ENCODE measurements around the gene SOX6. TPM values are rescaled to one million over a fixed set of nuclear protein-coding genes. Genes with fewer than 3 reads are reported as not detected.

SOX6 gene
- total and polyA plus RNA-seq, 2 experiments from 2014 or later, result 0.03 to 0.66 TPM

DNA sequence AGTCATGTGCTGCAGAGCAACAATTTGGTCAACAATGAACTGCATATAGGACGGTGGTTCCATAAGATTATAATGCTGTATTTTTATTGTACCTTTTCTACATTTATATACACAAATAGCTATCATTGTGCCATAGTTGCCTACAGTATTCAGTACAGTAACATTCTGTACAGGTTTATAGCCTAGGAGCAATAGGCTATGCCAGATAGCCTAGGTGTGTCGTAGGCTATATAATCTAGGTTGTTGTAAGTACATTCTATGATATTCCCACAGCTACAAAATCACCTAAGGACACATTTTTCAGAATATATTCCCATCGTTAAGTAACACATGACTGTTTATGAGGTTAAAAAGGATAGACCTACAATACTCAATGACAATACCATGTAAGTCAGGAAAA lies 423.9 kb downstream of the SOX6 start (continued):
- TF ChIP-seq, protein P1, sequence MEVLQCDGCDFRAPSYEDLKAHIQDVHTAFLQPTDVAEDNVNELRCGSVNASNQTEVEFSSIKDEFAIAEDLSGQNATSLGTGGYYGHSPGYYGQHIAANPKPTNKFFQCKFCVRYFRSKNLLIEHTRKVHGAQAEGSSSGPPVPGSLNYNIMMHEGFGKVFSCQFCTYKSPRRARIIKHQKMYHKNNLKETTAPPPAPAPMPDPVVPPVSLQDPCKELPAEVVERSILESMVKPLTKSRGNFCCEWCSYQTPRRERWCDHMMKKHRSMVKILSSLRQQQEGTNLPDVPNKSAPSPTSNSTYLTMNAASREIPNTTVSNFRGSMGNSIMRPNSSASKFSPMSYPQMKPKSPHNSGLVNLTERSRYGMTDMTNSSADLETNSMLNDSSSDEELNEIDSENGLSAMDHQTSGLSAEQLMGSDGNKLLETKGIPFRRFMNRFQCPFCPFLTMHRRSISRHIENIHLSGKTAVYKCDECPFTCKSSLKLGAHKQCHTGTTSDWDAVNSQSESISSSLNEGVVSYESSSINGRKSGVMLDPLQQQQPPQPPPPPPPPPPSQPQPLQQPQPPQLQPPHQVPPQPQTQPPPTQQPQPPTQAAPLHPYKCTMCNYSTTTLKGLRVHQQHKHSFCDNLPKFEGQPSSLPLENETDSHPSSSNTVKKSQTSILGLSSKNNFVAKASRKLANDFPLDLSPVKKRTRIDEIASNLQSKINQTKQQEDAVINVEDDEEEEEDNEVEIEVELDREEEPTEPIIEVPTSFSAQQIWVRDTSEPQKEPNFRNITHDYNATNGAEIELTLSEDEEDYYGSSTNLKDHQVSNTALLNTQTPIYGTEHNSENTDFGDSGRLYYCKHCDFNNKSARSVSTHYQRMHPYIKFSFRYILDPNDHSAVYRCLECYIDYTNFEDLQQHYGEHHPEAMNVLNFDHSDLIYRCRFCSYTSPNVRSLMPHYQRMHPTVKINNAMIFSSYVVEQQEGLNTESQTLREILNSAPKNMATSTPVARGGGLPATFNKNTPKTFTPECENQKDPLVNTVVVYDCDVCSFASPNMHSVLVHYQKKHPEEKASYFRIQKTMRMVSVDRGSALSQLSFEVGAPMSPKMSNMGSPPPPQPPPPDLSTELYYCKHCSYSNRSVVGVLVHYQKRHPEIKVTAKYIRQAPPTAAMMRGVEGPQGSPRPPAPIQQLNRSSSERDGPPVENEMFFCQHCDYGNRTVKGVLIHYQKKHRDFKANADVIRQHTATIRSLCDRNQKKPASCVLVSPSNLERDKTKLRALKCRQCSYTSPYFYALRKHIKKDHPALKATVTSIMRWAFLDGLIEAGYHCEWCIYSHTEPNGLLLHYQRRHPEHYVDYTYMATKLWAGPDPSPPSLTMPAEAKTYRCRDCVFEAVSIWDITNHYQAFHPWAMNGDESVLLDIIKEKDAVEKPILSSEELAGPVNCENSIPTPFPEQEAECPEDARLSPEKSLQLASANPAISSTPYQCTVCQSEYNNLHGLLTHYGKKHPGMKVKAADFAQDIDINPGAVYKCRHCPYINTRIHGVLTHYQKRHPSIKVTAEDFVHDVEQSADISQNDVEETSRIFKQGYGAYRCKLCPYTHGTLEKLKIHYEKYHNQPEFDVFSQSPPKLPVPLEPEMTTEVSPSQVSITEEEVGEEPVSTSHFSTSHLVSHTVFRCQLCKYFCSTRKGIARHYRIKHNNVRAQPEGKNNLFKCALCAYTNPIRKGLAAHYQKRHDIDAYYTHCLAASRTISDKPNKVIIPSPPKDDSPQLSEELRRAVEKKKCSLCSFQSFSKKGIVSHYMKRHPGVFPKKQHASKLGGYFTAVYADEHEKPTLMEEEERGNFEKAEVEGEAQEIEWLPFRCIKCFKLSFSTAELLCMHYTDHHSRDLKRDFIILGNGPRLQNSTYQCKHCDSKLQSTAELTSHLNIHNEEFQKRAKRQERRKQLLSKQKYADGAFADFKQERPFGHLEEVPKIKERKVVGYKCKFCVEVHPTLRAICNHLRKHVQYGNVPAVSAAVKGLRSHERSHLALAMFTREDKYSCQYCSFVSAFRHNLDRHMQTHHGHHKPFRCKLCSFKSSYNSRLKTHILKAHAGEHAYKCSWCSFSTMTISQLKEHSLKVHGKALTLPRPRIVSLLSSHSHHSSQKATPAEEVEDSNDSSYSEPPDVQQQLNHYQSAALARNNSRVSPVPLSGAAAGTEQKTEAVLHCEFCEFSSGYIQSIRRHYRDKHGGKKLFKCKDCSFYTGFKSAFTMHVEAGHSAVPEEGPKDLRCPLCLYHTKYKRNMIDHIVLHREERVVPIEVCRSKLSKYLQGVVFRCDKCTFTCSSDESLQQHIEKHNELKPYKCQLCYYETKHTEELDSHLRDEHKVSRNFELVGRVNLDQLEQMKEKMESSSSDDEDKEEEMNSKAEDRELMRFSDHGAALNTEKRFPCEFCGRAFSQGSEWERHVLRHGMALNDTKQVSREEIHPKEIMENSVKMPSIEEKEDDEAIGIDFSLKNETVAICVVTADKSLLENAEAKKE (CRISPR knock-in tag; IDR thresholded peaks at IDR 0.05), result no peak
- TF ChIP-seq ZNF114 (CRISPR knock-in tag; IDR thresholded peaks at IDR 0.05) (no peak), CREB1 (CRISPR knock-in tag; IDR thresholded peaks at IDR 0.05; ENCODE audit: low read depth) (no peak)

DNA sequence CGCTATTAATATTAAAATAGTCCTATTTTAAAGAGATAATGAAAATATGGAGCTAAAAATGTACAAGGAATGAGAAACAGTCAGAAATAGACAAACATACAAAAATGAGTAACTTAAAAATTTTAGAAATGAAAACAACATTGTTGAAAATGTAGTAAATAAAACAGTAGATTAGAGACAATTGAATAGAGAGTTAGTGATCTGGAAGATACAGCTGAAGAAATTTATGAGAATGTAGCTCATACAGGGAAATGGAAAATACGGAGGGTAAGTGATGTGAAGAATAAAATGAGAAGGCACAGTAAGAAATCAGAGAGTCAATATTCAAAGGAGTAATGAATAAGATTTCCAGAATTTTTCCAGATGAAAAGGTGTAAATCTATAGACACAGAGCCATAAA lies 424.8 kb downstream of the SOX6 start:
- no peak overlapping the region for H3K27ac ChIP-seq (ENCODE audit: low read depth)
- H3F3A ChIP-seq (replicated peaks; ENCODE audit: low read depth), result no peaks in the 10 kb centered on the region
- Mint-ChIP-seq H3K4me3 (no peak overlapping the region), H3K4me1 (no peaks in the 10 kb centered on the region), H3K9me3 (no peaks in the 10 kb centered on the region; the same call in 2 of the 3 replicates), H3K27ac (no peak overlapping the region), H3K36me3 (ENCODE audit: low read depth) (no peaks in the 10 kb centered on the region), H3K27me3 (ENCODE audit: insufficient read depth, low read depth, poor library complexity) (peaks cover 4% of the 10 kb centered on the region)
- DNase-seq (ENCODE audit: low spot score), result no peak
- H2AFZ ChIP-seq, result no peak overlapping the region
- H3K36me3 ChIP-seq (ENCODE audit: insufficient read depth), result no peaks in the 10 kb centered on the region
- ATAC-seq, result no peak
- H3K4me3 ChIP-seq, result no peak overlapping the region
- peaks cover 7% of the 10 kb centered on the region; the same call in 1 of the 2 replicates for H3K9me2 ChIP-seq (ENCODE audit: insufficient read depth)
- H3K4me1 ChIP-seq (ENCODE audit: insufficient read depth), result no peaks in the 10 kb centered on the region
- H3K27me3 ChIP-seq (ENCODE audit: insufficient read depth), result no peaks in the 10 kb centered on the region
- H3K4me2 ChIP-seq, result no peak overlapping the region
- no peaks in the 10 kb centered on the region for H3K79me2 ChIP-seq (replicated peaks; ENCODE audit: insufficient read depth)
- H4K20me1 ChIP-seq (replicated peaks; ENCODE audit: insufficient read depth), result no peaks in the 10 kb centered on the region
- TF ChIP-seq JUNB (IDR thresholded peaks at IDR 0.05; ENCODE audit: unreplicated experiment) (no peak), CREB1 (CRISPR knock-in tag; IDR thresholded peaks at IDR 0.05; ENCODE audit: low read depth) (no peak), EZH2 (IDR thresholded peaks at IDR 0.05; ENCODE audit: low read depth, unreplicated experiment) (no peak)
- TF ChIP-seq, protein P2, sequence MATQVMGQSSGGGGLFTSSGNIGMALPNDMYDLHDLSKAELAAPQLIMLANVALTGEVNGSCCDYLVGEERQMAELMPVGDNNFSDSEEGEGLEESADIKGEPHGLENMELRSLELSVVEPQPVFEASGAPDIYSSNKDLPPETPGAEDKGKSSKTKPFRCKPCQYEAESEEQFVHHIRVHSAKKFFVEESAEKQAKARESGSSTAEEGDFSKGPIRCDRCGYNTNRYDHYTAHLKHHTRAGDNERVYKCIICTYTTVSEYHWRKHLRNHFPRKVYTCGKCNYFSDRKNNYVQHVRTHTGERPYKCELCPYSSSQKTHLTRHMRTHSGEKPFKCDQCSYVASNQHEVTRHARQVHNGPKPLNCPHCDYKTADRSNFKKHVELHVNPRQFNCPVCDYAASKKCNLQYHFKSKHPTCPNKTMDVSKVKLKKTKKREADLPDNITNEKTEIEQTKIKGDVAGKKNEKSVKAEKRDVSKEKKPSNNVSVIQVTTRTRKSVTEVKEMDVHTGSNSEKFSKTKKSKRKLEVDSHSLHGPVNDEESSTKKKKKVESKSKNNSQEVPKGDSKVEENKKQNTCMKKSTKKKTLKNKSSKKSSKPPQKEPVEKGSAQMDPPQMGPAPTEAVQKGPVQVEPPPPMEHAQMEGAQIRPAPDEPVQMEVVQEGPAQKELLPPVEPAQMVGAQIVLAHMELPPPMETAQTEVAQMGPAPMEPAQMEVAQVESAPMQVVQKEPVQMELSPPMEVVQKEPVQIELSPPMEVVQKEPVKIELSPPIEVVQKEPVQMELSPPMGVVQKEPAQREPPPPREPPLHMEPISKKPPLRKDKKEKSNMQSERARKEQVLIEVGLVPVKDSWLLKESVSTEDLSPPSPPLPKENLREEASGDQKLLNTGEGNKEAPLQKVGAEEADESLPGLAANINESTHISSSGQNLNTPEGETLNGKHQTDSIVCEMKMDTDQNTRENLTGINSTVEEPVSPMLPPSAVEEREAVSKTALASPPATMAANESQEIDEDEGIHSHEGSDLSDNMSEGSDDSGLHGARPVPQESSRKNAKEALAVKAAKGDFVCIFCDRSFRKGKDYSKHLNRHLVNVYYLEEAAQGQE (IDR thresholded peaks at IDR 0.05; ENCODE audit: unreplicated experiment), result no peak
- TF ChIP-seq, protein P1 (CRISPR knock-in tag; IDR thresholded peaks at IDR 0.05), result no peak

Measured in GM23338 (cell line).